T-helper 2 cell treated with Interferon-gamma antibody and Interleukin-4, amounts not matched to agents 100 ng/mL and 5 ng/mL, for 36 hours (primary cell): ENCODE measurements around the gene LASP1NB.

Experiments
- intact Hi-C: fragments of 100-400 bp; cut with micrococcal nuclease; formaldehyde crosslinking; loops from one replicate; pipeline ENCODE4 v1.15.1; 2023

The LASP1NB gene

GRCh38 chr17:38925263-38925995, at the start of gene LASP1NB:
Gene LASP1NB (plus strand): TSS chr17:38925614.
- intact Hi-C loops, result no loop called here

GRCh38 chr17:38877130-38877851, 48.1 kb upstream of the LASP1NB start:
- intact Hi-C loops, result no loop called here

- intact Hi-C loops, result loop anchor here (10.0 kb wide), 1 partner anchor 85 kb away; the partner anchor contains the start of gene FBXO47
Observed at GRCh38 chr17:38879878-38880665, 45.3 kb upstream of the LASP1NB start.

GRCh38 chr17:38881600-38882191, 43.7 kb upstream of the LASP1NB start:
- intact Hi-C loops, result loop anchor here (10.0 kb wide), 1 partner anchor 83 kb away; the partner anchor contains the start of gene FBXO47

- intact Hi-C loops, result loop anchor here (10.0 kb wide), 1 partner anchor 82 kb away; the partner anchor contains the start of gene FBXO47
Observed at GRCh38 chr17:38882870-38883269, 42.5 kb upstream of the LASP1NB start.

- intact Hi-C loops, result loop anchor here (10.0 kb wide), 1 partner anchor 81 kb away; the partner anchor contains the start of gene FBXO47
Observed at GRCh38 chr17:38883592-38884526, 41.6 kb upstream of the LASP1NB start.

GRCh38 chr17:38885044-38885727, 40.2 kb upstream of the LASP1NB start:
- intact Hi-C loops, result loop anchor here (10.0 kb wide), 1 partner anchor 80 kb away; the partner anchor contains the start of gene FBXO47

- intact Hi-C loops, result loop anchor here (10.0 kb wide), 1 partner anchor 79 kb away; the partner anchor contains the start of gene FBXO47
Observed at GRCh38 chr17:38885728-38886642, 39.4 kb upstream of the LASP1NB start.

GRCh38 chr17:38886643-38887010, 38.8 kb upstream of the LASP1NB start:
- intact Hi-C loops, result loop anchor here (10.0 kb wide), 1 partner anchor 78 kb away; the partner anchor contains the start of gene FBXO47

- intact Hi-C loops, result loop anchor here (10.0 kb wide), 1 partner anchor 76 kb away; the partner anchor contains the start of gene FBXO47
Observed at GRCh38 chr17:38888842-38889241, 36.6 kb upstream of the LASP1NB start.

GRCh38 chr17:38889745-38890409, 35.5 kb upstream of the LASP1NB start:
- intact Hi-C loops, result loop anchor here (10.0 kb wide), 1 partner anchor 75 kb away; the partner anchor contains the start of gene FBXO47

- intact Hi-C loops, result no loop called here
Observed at GRCh38 chr17:38890410-38890746, 35.0 kb upstream of the LASP1NB start.

GRCh38 chr17:38891441-38891840, 34.0 kb upstream of the LASP1NB start:
- intact Hi-C loops, result no loop called here

GRCh38 chr17:38892083-38892482, 33.3 kb upstream of the LASP1NB start:
- intact Hi-C loops, result no loop called here

- intact Hi-C loops, result no loop called here
Observed at GRCh38 chr17:38892620-38893019, 32.8 kb upstream of the LASP1NB start.

GRCh38 chr17:38893113-38893512, 32.3 kb upstream of the LASP1NB start:
- intact Hi-C loops, result no loop called here

- intact Hi-C loops, result no loop called here
Observed at GRCh38 chr17:38893607-38894006, 31.8 kb upstream of the LASP1NB start.

- intact Hi-C loops, result no loop called here
Observed at GRCh38 chr17:38894276-38894675, 31.1 kb upstream of the LASP1NB start.
